ENCODE results near the gene IGBP1. TPM values are rescaled to one million over a fixed set of nuclear protein-coding genes. Genes with fewer than 3 reads are reported as not detected.
A peak's percentile ranks its signal among the peaks of the same experiment; 100 is the strongest.

Gene IGBP1
- total RNA-seq, 1 donor from 2014 or later = 69.1 TPM

- H3K27ac Mint-ChIP-seq (ENCODE audit: unreplicated experiment) = peak overlapping the region; percentile 99
- H3K27me3 Mint-ChIP-seq (ENCODE audit: unreplicated experiment) = peaks cover 9% of the 10 kb centered on the region
- peaks cover 4% of the 10 kb centered on the region for H3K36me3 Mint-ChIP-seq (ENCODE audit: low read depth, unreplicated experiment)
- H3K9me3 Mint-ChIP-seq (ENCODE audit: unreplicated experiment) = no peaks in the 10 kb centered on the region
- TF ChIP-seq CTCF (IDR thresholded peaks at IDR 0.05; ENCODE audit: unreplicated experiment) = no peak
- peak overlapping the region; percentile 99 for H3K4me3 Mint-ChIP-seq (ENCODE audit: unreplicated experiment)
- peaks cover 13% of the 10 kb centered on the region for H3K4me1 Mint-ChIP-seq (ENCODE audit: unreplicated experiment)
- no peak for DNase-seq (ENCODE audit: low spot score)
Observed at GRCh38 chrX:70132877-70133302, 357 bp upstream of the IGBP1 start.

- DNase-seq (ENCODE audit: low spot score) = peak; percentile 3
- Mint-ChIP-seq H3K9me3 (ENCODE audit: unreplicated experiment) (no peaks in the 10 kb centered on the region), H3K27ac (ENCODE audit: unreplicated experiment) (peak overlapping the region; percentile 99), H3K36me3 (ENCODE audit: low read depth, unreplicated experiment) (peaks cover 4% of the 10 kb centered on the region), H3K4me1 (ENCODE audit: unreplicated experiment) (peaks cover 13% of the 10 kb centered on the region), H3K27me3 (ENCODE audit: unreplicated experiment) (peaks cover 9% of the 10 kb centered on the region), H3K4me3 (ENCODE audit: unreplicated experiment) (peak overlapping the region; percentile 99)
- TF ChIP-seq CTCF (IDR thresholded peaks at IDR 0.05; ENCODE audit: unreplicated experiment) = no peak
Observed at GRCh38 chrX:70134116-70134477, 850 bp downstream of the IGBP1 start.

- Mint-ChIP-seq H3K4me1 (ENCODE audit: unreplicated experiment) (peaks cover 11% of the 10 kb centered on the region), H3K4me3 (ENCODE audit: unreplicated experiment) (no peak overlapping the region), H3K27ac (ENCODE audit: unreplicated experiment) (no peak overlapping the region), H3K36me3 (ENCODE audit: low read depth, unreplicated experiment) (peaks cover 22% of the 10 kb centered on the region), H3K27me3 (ENCODE audit: unreplicated experiment) (peaks cover 9% of the 10 kb centered on the region), H3K9me3 (ENCODE audit: unreplicated experiment) (no peaks in the 10 kb centered on the region)
- DNase-seq (ENCODE audit: low spot score) = no peak
- TF ChIP-seq CTCF (IDR thresholded peaks at IDR 0.05; ENCODE audit: unreplicated experiment) = no peak
Observed at GRCh38 chrX:70138622-70139021, 5.4 kb downstream of the IGBP1 start.

GRCh38 chrX:70139736-70140135, 6.5 kb downstream of the IGBP1 start:
- Mint-ChIP-seq H3K27ac (ENCODE audit: unreplicated experiment) (no peak overlapping the region), H3K27me3 (ENCODE audit: unreplicated experiment) (peaks cover 5% of the 10 kb centered on the region), H3K36me3 (ENCODE audit: low read depth, unreplicated experiment) (peaks cover 22% of the 10 kb centered on the region), H3K4me1 (ENCODE audit: unreplicated experiment) (peaks cover 6% of the 10 kb centered on the region), H3K4me3 (ENCODE audit: unreplicated experiment) (no peak overlapping the region), H3K9me3 (ENCODE audit: unreplicated experiment) (no peaks in the 10 kb centered on the region)
- DNase-seq (ENCODE audit: low spot score) = no peak
- no peak for TF ChIP-seq CTCF (IDR thresholded peaks at IDR 0.05; ENCODE audit: unreplicated experiment)

GRCh38 chrX:70141373-70141772, 8.1 kb downstream of the IGBP1 start:
- Mint-ChIP-seq H3K36me3 (ENCODE audit: low read depth, unreplicated experiment) (peaks cover 18% of the 10 kb centered on the region), H3K4me1 (ENCODE audit: unreplicated experiment) (no peaks in the 10 kb centered on the region), H3K27ac (ENCODE audit: unreplicated experiment) (no peak overlapping the region), H3K27me3 (ENCODE audit: unreplicated experiment) (peaks cover 3% of the 10 kb centered on the region), H3K9me3 (ENCODE audit: unreplicated experiment) (no peaks in the 10 kb centered on the region), H3K4me3 (ENCODE audit: unreplicated experiment) (no peak overlapping the region)
- no peak for TF ChIP-seq CTCF (IDR thresholded peaks at IDR 0.05; ENCODE audit: unreplicated experiment)
- no peak for DNase-seq (ENCODE audit: low spot score)
